Thyroid gland (tissue), 4 donors: ENCODE measurements around the gene TMEM164. TPM values are rescaled to one million over a fixed set of nuclear protein-coding genes. Genes with fewer than 3 reads are reported as not detected.

ENCODE experiments used
- DNase-seq, 2 donors: peaks; one replicate each; pipeline ENCODE4 v3.0.0-alpha.2; 2019
- H3K27ac ChIP-seq, 3 donors: fragments of 200-600 bp; sonication (generic); 1 replicate in 2 of 3; 2 replicates in 1 of 3; pipeline ENCODE4 v1.5.1; 2016 to 2019; ENCODE audit warnings: mild to moderate bottlenecking in 1 of 3, moderate library complexity in 1 of 3
- H3K27me3 ChIP-seq: fragments of 200-600 bp; sonication (generic); one replicate; pipeline ENCODE4 v1.5.1; 2019
- H3K36me3 ChIP-seq, 2 donors: fragments of 200-600 bp; sonication (generic); one replicate each; pipeline ENCODE4 v1.5.1; 2016 to 2019
- H3K4me1 ChIP-seq, 2 donors: fragments of 200-600 bp; sonication (generic); one replicate each; pipeline ENCODE4 v1.5.1; 2017 to 2019
- H3K4me3 ChIP-seq, 3 donors: fragments of 200-600 bp; sonication (generic); replicated peaks in 1 of 3; 1 replicate in 2 of 3; 2 replicates in 1 of 3; pipeline ENCODE4 v1.5.1; 2016; ENCODE audit warnings: mild to moderate bottlenecking in 1 of 3
- H3K9me3 ChIP-seq: fragments of 200-600 bp; sonication (generic); one replicate; pipeline ENCODE4 v1.5.1; 2017
- POLR2A ChIP-seq, 2 donors: fragments of 450-650 bp; IDR thresholded peaks; one replicate each; pipeline ENCODE4 v1.6.1; 2017; ENCODE audit warnings: antibody characterized with exemption in 2 of 2, mild to moderate bottlenecking in 2 of 2, moderate library complexity in 1 of 2
- WGBS, 2 donors: methylation state at CpG; one replicate each; pipeline ENCODE4 v1.1.5; 2017; 5-methylcytosine and 5-hydroxymethylcytosine counted together
- intact Hi-C: fragments of 100-400 bp; cut with DNase I; formaldehyde crosslinking; loops from one replicate; pipeline ENCODE4 v1.15.1; 2023
- total RNA-seq, 4 donors: library from RNA; depleted of rRNA; stranded (reverse); fragments of >200 nt; gene quantifications; one replicate each; pipeline ENCODE4 v1.2.3, GENCODE V29; 2016
- TF ChIP-seq, protein P1 (sequence below), 6 experiments: fragments of 200-600 bp in 3 of 6; fragments of 450-650 bp in 3 of 6; sonication (generic) in 3 of 6; IDR thresholded peaks; one replicate each; pipeline ENCODE4 v1.5.1; 2016 to 2019; ENCODE audit warnings: antibody characterized with exemption in 6 of 6, mild to moderate bottlenecking in 2 of 6, inconsistent platforms in 1 of 6, moderate library complexity in 1 of 6

The TMEM164 gene
- total RNA-seq, 4 donors from 2014 or later = 28.8 to 40.0 (median 33.8) TPM

GRCh38 chrX:110192516-110192915, 189.6 kb downstream of the TMEM164 start:
- Histone ChIP-seq H3K4me1 (peaks cover 3 to 7% of the 10 kb centered on the region in 2 donors), H3K36me3 (no peaks in the 10 kb centered on the region), H3K27me3 (no peaks in the 10 kb centered on the region), H3K9me3 (no peaks in the 10 kb centered on the region), H3K4me3 (no peak overlapping the region), H3K27ac (no peak overlapping the region)
- intact Hi-C loops = no loop called here
- DNase-seq = no peak
- TF ChIP-seq POLR2A (IDR thresholded peaks at IDR 0.05) = no peak
- TF ChIP-seq, protein P1, sequence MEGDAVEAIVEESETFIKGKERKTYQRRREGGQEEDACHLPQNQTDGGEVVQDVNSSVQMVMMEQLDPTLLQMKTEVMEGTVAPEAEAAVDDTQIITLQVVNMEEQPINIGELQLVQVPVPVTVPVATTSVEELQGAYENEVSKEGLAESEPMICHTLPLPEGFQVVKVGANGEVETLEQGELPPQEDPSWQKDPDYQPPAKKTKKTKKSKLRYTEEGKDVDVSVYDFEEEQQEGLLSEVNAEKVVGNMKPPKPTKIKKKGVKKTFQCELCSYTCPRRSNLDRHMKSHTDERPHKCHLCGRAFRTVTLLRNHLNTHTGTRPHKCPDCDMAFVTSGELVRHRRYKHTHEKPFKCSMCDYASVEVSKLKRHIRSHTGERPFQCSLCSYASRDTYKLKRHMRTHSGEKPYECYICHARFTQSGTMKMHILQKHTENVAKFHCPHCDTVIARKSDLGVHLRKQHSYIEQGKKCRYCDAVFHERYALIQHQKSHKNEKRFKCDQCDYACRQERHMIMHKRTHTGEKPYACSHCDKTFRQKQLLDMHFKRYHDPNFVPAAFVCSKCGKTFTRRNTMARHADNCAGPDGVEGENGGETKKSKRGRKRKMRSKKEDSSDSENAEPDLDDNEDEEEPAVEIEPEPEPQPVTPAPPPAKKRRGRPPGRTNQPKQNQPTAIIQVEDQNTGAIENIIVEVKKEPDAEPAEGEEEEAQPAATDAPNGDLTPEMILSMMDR (IDR thresholded peaks at IDR 0.05) = no peak
- 93 to 100% methylated on average over 3 to 4 of the region's 4 CpGs for WGBS, 2 donors

- Histone ChIP-seq H3K4me3 (no peak overlapping the region), H3K9me3 (no peaks in the 10 kb centered on the region), H3K27me3 (no peaks in the 10 kb centered on the region), H3K36me3 (no peaks in the 10 kb centered on the region), H3K4me1 (peaks cover 3 to 7% of the 10 kb centered on the region in 2 donors), H3K27ac (peak overlapping the region; percentile 5 to 74 (median 48))
- intact Hi-C loops = no loop called here
- WGBS, 2 donors = 31 to 32% methylated on average over 2 to 3 of the region's 3 CpGs
- DNase-seq = peak; percentile 44 to 56
- TF ChIP-seq, protein P1 (IDR thresholded peaks at IDR 0.05) = no peak
- TF ChIP-seq POLR2A (IDR thresholded peaks at IDR 0.05) = no peak
These were observed 192.1 kb downstream of the TMEM164 start for GRCh38 chrX:110194977-110195376.

GRCh38 chrX:110201799-110202198, 198.9 kb downstream of the TMEM164 start:
- 94 to 96% methylated on average over 3 of the region's 3 CpGs for WGBS, 2 donors
- DNase-seq = no peak
- Histone ChIP-seq H3K4me1 (no peaks in the 10 kb centered on the region), H3K36me3 (no peaks in the 10 kb centered on the region), H3K9me3 (no peaks in the 10 kb centered on the region), H3K27me3 (no peaks in the 10 kb centered on the region), H3K27ac (no peak overlapping the region), H3K4me3 (no peak overlapping the region)
- TF ChIP-seq, protein P1 (IDR thresholded peaks at IDR 0.05) = no peak
- TF ChIP-seq POLR2A (IDR thresholded peaks at IDR 0.05) = no peak
- intact Hi-C loops = no loop called here

DNA sequence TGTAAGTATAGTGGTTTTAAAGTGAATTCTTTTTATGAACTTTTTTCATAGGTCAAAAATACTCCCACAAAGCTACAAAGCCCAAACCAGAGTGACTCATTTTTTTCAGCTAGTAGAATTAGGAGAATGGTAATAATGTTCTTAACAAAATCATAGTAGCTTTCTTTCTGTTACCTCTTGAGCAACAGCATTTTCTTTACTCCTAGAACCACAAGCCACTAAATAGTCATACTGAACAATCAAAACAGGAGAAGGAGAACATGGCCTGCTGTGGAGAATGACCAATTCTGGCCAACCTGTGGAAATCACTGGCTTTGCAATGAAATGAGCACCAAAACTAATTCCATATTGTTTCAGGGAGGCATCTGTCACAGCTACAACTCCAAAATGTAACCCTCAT, 202.1 kb downstream of the TMEM164 start:
- H3K9me3 ChIP-seq = no peaks in the 10 kb centered on the region
- no peak for DNase-seq
- H3K27me3 ChIP-seq = no peaks in the 10 kb centered on the region
- H3K36me3 ChIP-seq = no peaks in the 10 kb centered on the region
- no peaks in the 10 kb centered on the region for H3K4me1 ChIP-seq
- intact Hi-C loops = no loop called here
- TF ChIP-seq POLR2A (IDR thresholded peaks at IDR 0.05) = no peak
- TF ChIP-seq, protein P1 (IDR thresholded peaks at IDR 0.05) = no peak
- no peak overlapping the region for H3K27ac ChIP-seq
- no peak overlapping the region for H3K4me3 ChIP-seq

DNA sequence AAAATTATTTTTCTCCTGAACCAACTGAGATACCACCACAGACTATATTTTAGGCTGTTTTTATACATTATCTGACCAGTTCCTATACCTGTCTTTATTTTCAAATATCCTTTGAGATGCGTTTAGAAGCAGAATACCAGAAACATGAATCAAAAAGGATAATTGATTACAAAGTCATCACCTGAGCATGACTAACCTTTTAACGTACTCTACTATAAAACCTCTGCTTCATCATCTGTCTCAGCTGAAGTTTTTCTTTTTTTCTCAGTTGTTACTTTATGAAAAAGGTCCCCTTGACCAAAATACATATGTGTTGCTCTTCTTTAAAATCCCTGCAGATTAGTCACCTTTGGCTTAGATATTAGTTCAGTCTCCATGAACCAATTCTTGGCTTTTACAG, 205.2 kb downstream of the TMEM164 start:
- TF ChIP-seq, protein P1 (IDR thresholded peaks at IDR 0.05) = no peak
- no peak for DNase-seq
- intact Hi-C loops = no loop called here
- Histone ChIP-seq H3K9me3 (no peaks in the 10 kb centered on the region), H3K4me1 (no peaks in the 10 kb centered on the region), H3K4me3 (no peak overlapping the region), H3K27ac (no peak overlapping the region), H3K36me3 (no peaks in the 10 kb centered on the region), H3K27me3 (no peaks in the 10 kb centered on the region)
- 94 to 96% methylated on average over 2 of the region's 2 CpGs for WGBS, 2 donors
